GM19240 (cell line): ENCODE results near the gene NFIA.

Experiments
- DNase-seq: peaks from one replicate; pipeline ENCODE4 v3.0.0; 2011; ENCODE audit warnings: low spot score; ENCODE audit not compliant: insufficient read length

Gene NFIA

DNA sequence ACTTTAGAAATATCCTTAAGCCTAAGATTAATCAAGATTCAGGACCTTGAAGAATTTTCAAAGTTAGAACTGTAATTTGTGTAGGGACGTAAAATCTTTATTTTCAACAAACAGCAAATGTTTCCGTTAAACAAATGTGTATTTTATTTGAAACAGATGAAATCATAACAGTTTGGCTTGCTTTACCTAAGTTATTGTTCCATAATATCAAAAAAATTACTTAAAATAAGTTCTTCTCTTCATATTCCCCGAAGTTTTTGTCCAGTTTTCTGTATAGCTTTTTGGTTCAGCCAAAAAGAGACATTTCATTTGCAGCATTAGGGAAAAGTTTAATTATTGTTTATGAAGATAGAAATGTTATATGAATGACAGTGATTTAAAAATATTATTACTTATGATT, 100.1 kb downstream of the NFIA start:
- DNase-seq, result no peak

DNA sequence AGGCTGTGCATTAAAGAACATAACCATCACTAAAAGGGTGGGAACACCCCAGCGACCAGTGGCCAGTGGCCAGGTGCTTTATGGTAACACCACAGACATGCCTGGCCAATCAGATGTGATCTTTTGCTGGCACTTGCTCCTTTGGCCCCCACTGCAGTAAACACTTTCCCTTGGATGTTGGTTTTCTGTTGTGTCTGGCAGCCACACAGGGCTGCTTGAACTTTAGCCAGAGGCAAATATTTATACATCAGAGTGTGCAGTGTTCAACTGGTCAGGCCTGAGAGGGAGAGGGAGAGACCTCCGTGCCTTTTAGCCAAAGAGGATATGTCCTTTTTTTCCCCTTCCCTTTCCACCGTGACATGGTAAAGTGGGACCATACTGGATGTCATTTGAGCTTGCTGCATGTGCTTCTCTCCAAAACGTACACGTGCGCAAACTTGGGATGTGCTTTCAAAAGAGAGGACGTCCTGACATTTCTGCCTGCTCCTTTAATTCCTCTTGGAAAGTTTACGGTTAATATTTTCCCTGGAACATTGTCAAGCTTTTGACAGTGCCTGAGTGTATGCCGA, 101.2 kb downstream of the NFIA start:
- DNase-seq, result no peak

DNA sequence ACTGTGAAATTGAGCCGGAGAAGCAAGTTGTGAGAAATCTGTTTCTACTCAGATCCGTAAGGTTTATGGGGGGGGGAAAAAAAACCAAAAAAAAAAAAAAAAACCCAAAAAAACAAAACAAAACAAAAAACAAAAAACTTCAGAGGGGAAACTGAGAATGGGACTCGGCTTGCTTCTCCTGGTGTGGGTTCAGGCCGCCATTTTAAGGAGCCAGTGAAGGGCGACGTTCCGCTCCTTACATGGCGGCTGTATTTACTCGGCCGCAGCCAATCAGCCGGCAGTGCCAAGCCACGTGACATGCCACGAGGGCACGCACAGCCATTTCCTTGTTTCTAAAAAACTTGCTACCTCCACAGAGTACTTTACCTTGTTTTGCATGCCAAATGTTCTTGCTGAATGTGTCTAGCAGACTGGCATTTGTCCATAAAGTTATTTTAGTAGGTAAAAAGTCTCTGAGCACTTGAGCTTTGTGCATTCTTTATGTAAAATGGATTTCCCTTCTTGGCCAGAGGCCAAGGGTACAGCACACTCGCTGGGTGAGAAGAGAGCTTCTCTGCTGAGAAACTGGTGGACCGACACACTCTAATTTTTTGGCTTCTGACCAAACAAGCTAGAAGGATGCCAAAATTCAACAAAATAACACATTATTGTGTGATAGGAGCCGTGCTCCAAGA, 101.8 kb downstream of the NFIA start:
- no peak for DNase-seq

- no peak for DNase-seq
These were observed 102.3 kb downstream of the NFIA start for GRCh38 chr1:61184714-61185106.

DNA sequence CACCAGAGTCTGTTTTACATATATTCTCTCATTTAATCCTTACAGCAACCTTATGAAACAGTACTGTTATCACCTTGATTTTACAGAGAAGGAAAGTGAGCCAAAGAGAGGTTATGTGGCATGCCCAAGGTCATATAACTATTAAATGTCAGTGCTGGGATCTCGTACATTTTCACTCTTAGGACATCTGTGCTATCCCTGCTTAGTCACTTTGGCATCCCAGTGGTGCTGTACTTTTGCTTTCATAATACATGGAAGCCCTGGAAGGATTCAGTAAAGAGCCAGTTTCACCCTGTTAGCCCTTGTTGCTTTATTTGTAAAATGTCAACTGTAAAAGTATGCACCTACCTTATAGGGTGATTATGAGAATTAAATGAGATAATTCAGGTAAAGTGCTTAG, 104.4 kb downstream of the NFIA start:
- no peak for DNase-seq

DNA sequence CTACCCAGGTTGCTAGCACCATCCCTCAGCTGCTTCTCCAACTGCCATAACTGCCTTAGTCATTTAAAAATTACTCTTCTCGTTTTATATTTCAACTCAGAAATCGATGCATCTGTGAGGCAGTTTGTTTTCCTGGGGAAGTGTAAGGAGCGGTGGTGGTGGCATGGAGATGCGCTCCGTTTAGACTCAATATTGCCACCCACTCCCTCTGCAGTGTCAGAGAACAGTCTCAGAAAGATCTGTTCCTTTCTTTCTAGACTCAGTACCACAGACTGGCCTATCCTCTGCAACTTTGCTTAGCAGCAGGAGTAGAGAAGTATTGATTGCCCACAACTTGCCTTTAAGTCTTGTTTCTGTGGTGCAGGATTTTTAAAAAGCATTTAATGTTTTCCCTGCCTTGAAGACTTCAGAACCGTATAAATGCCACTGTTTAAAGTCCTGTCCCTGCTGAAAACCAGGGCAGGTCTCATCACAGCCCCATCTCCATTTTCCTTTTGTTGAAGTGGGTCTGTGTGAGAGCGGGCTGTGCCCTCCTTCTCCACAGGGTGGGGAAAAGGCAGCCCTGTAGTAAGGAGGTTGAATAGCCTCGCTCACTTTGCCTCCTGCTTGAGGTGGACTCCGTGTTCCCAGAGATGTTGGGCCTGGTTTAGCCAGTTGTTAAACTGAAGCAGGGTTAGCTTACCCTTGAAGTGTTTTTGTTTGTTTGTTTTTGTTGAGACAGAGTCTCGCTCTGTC, 105.2 kb downstream of the NFIA start:
- no peak for DNase-seq

GRCh38 chr1:61190153-61190552, 107.8 kb downstream of the NFIA start:
- DNase-seq, result no peak

DNA sequence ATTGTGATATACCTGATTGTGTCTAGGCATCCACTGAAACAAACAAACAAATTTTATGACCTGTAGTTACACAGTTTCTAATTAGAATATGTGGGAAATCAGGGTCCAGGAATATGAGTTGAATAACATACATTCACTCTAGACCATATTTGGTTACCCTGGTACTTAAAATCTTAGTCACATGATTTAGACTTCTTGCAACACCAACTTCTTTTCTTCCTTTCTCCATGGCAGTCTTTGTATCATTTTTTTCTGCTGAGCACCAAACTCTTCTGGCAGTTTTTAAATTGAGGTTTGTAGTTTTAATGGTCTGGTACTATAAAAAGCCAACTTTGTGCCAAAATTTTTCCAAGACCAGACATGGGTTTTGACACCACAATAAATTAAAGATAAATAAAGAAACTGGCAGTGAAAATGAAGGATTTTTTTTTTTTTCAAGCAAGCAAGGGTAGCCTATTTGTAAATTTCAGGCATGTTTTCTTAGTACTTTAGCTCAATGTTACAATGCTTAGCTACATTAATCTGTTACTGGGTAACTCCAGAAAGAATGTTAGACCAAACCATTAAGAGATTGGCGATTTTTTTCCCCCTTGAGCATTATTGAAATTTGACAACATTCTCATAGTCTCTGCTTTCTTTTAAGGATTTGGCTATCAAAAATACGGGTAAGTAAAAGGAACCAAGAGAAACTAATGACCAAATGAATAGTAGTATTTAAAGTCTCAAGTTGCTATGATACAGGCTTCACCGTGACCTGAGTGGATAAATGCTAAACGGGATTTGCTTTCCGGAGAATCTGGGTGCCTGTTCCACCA, 108.5 kb downstream of the NFIA start:
- DNase-seq, result no peak

GRCh38 chr1:61191433-61191720, 109.0 kb downstream of the NFIA start:
- no peak for DNase-seq

GRCh38 chr1:61192663-61193330, 110.4 kb downstream of the NFIA start:
- DNase-seq, result no peak

DNA sequence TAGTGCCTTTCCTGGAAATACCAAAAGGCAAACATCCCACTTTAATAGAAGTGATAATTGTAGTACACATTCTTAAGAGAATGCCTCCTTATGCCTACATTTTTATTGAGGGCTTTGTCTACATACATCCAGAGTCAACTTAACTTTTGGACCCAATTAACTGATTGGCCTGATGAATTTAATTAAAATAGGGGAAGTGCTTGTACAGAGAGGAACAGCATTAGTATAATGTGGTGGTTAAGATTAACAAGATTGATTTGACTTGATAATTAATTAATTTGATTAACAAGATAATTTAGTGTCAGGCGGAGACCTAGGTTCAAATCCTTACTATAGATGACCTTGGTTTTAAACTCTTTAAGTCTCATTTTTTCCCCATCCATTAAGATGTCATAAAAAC, 111.4 kb downstream of the NFIA start:
- DNase-seq, result no peak

GRCh38 chr1:61198554-61198953, 116.2 kb downstream of the NFIA start:
- DNase-seq, result no peak

GRCh38 chr1:61201035-61201434, 118.7 kb downstream of the NFIA start:
- no peak for DNase-seq

DNA sequence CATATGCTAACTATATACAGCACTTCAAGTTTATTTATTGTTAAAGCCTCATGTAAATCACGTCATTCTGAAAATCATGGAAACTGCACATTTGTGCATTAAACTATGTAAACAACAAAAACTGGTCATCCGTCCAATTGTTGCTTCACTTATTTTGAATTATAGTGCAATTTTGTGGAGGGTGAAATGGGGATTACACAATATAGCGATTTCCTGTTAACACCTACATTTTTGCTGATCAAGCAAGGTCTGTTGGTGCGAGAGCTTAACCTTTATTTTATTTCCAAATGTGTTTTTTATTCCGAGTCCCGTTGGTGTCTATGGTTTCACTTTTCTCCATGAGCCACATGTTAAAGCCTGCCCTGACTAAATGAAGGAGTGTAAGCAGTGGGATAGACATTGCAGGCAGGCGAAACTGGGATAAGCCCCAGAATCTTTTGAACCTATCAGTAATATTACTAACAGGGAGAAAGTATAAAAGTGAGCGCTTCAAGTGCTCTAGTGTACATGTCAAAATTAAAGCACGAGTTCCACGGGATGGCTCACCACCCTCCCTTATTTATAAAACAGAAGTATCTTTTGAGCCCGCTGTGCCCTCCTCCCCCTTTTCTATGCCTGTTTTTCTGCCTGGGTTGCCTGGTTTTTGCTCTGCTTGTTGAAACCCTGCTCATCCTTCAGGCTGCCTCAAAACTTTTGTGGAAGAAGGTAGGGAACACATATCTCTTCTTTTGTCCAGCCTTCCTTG, 120.7 kb downstream of the NFIA start:
- no peak for DNase-seq

DNA sequence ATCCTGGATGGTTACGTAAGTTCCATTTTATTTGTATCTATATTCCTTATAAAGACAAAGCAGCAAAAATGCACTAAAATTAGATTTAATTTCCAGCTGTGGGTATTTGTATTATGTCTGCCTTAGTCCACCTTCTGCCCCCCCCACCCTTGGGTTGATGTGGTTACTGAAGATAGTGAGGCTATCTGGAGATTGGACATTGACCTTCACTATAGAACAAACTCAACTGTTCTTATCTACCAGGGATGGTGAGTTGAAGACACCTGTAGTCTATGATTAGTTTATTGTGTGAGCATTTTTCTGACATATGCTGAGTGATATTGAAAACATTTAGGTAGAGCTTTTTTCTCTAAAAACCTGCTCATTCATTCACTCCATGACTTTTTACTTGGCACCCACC, 122.2 kb downstream of the NFIA start:
- DNase-seq, result no peak

GRCh38 chr1:61207416-61207815, 125.1 kb downstream of the NFIA start:
- DNase-seq, result no peak

GRCh38 chr1:61208172-61208571, 125.8 kb downstream of the NFIA start:
- no peak for DNase-seq

DNA sequence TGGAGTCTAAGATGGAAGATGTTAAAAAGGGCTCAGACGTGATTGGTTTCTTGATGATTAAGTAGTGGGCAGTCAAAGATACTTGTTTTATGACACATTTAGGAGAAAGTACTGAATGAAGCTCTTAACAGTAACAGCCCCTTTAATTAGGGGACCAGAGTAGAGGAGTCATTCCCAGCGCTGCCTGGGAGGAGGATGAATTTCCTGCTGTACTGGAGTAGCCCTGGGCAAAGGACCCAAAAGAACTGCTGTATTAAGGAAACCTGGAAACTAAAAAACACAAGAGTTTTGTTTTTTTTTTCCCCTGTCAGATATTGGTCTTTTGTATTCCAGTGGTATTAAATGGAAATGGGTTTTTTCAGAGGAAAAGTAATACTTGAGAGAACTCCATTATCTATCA, 126.5 kb downstream of the NFIA start:
- DNase-seq, result no peak

DNA sequence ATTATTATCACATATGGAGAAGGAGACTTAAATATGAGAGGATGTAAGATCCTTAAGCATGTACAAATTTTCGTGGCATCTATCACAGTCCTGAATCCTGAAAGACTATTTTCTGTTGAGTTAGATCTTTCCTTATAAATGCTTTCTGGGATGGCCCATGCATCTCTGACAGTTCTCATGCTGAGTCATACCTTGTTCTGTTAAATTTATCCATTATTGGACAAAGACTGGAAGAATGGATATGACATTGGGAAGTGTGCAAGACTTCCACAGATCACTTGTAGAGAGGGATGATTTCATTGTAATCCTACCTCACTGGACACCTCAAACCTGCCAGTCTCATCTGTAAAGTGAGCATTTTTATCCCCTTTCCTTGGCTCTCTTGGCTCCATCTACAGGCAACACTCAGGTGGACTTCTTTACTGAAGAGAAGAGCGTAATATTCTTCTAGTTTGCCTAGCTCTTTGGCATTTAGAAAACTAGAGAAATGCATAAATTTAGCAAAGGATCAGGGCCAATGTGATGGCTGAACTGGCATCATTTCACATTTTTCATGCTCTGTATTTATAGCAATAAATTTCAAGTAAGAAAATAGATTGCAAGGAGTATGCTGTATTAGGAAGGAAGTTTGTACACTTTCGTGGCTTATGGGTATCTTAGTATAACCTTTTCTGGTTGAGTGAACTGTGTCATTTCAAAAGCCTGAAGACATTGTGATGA, 128.2 kb downstream of the NFIA start:
- no peak for DNase-seq

DNA sequence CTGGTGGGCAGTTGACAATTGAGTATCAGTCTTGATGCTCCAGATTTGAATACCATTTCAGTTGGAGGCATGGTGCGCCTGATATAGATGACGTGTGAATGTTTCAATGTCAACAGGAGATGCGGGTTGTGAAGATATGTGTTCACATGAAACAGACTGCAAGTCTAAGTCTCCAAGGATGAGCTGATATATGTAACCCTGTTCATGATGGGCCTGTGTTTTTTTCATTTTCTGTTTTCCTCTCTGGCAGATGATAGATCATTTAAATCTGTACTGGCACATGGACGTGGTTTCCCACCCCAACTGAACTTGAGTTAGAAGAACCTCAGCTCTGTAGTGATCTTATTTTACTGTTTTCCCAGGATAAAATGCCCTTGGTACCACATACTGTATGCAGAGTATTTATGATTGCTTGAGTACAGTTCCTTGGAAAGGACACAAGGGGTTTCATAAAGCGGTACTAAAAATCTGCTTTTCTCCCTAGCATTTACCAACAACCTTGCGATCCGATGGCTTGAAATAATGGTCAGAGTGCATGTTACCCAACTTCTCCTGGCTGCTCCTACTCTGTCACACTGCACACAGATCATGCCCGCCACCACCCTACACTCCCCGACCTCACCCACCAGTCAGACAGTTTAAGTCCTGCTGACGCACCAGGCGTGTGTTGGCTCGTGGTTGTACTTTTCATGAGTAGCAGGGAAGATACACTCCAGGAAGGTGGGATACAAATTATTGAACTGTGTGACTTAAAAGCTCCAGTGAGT, 131.1 kb downstream of the NFIA start:
- DNase-seq, result no peak
